Thyroid gland (tissue), 4 donors: ENCODE results near the gene KIAA0232.

Experiments used
- CTCF ChIP-seq, 6 experiments: fragments of 200-600 bp in 3 of 6; fragments of 450-650 bp in 3 of 6; sonication (generic) in 3 of 6; IDR thresholded peaks; one replicate each; pipeline ENCODE4 v1.5.1; 2016 to 2019; ENCODE audit warnings: antibody characterized with exemption in 6 of 6, mild to moderate bottlenecking in 2 of 6, inconsistent platforms in 1 of 6, moderate library complexity in 1 of 6
- POLR2A ChIP-seq, 2 donors: fragments of 450-650 bp; IDR thresholded peaks; one replicate each; pipeline ENCODE4 v1.6.1; 2017; ENCODE audit warnings: antibody characterized with exemption in 2 of 2, mild to moderate bottlenecking in 2 of 2, moderate library complexity in 1 of 2

- TF ChIP-seq CTCF (IDR thresholded peaks at IDR 0.05) (no peak), POLR2A (IDR thresholded peaks at IDR 0.05) (peak in 1 of 2 donors; percentile 82)
These were observed 819 bp downstream of the KIAA0232 start for GRCh38 chr4:6783111-6783981.
